Bronchial epithelial cell (primary cell): ENCODE data around the gene FEV. TPM values are rescaled to one million over a fixed set of nuclear protein-coding genes. Genes with fewer than 3 reads are reported as not detected.
"Not testable (repeated sequence)": the region's sequence is repeated elsewhere in the genome, so short reads cannot be mapped to it uniquely, and the experiment has no call there.

Experiments used
- DNase-seq: peaks from one replicate; pipeline ENCODE4 v3.0.0-alpha.2; 2010; ENCODE audit warnings: low read depth
- FAIRE-seq: peaks from 2 replicates; lab custom pipeline; 2011; peaks lifted over from hg19 to GRCh38; lab: Jason Lieb, UNC
- H3K27me3 ChIP-seq: 2 replicates; pipeline ENCODE4 v1.5.1; 2011; ENCODE audit warnings: low read length; ENCODE audit not compliant: control insufficient read depth, insufficient read depth
- H3K36me3 ChIP-seq: 2 replicates; pipeline ENCODE4 v1.5.1; 2011; ENCODE audit warnings: low read length; ENCODE audit not compliant: control insufficient read depth, insufficient read depth
- H3K4me3 ChIP-seq: 2 replicates; pipeline ENCODE4 v1.5.1; 2011; ENCODE audit warnings: mild to moderate bottlenecking, low read depth, low read length, control low read depth
- CTCF ChIP-seq: IDR thresholded peaks from 2 replicates; pipeline ENCODE4 v1.5.1; 2011; ENCODE audit warnings: mild to moderate bottlenecking, moderate library complexity, low read length, control low read depth, inconsistent platforms; ENCODE audit not compliant: insufficient read depth, severe bottlenecking
- total RNA-seq: library from RNA; depleted of rRNA; stranded (reverse); fragments of >200 nt; gene quantifications from 2 replicates; pipeline ENCODE4 v1.2.1, GENCODE V29; 2014

Gene FEV
- total RNA-seq, 1 donor from 2014 or later: not detected

- FAIRE-seq: no peak
Observed at GRCh38 chr2:218944759-218945404, 40.1 kb downstream of the FEV start.

GRCh38 chr2:218931751-218932150 is 53.2 kb downstream of the FEV start:
- DNase-seq, H3K27me3 ChIP-seq, H3K4me3 ChIP-seq, H3K36me3 ChIP-seq, FAIRE-seq: not testable (repeated sequence)

More at GRCh38 chr2:218944759-218945404, 40.1 kb downstream of the FEV start:
- Histone ChIP-seq H3K27me3 (no peaks in the 10 kb centered on the region), H3K36me3 (no peaks in the 10 kb centered on the region), H3K4me3 (no peak overlapping the region)
- no peak for DNase-seq
- TF ChIP-seq CTCF: no peak

Other genes with a start within 250 kb of the FEV start
- 0.13 and 0.26 TPM in 2 replicates for gene CYP27A1, start 203.0 kb downstream of the FEV start, total RNA-seq
- gene PRKAG3, start 153.4 kb downstream of the FEV start, total RNA-seq: not detected in 2 replicates
- not detected in 2 replicates for gene WNT6, start 125.4 kb downstream of the FEV start, total RNA-seq
- gene WNT10A, start 104.3 kb downstream of the FEV start, total RNA-seq: 2.3 and 2.4 TPM in 2 replicates
- gene CDK5R2, start 25.5 kb downstream of the FEV start, total RNA-seq: not detected in 2 replicates
- gene CRYBA2, start 8.2 kb upstream of the FEV start, total RNA-seq: not detected in 2 replicates
- gene CFAP65, start 56.3 kb upstream of the FEV start, total RNA-seq: not detected in 2 replicates
- gene IHH, start 75.7 kb upstream of the FEV start, total RNA-seq: not detected in 2 replicates
- gene NHEJ1, start 175.6 kb upstream of the FEV start, total RNA-seq: 10.2 and 22.1 TPM in 2 replicates
- 1.3 and 1.9 TPM in 2 replicates for gene SLC23A3, start 184.8 kb upstream of the FEV start, total RNA-seq
- gene CNPPD1, start 191.7 kb upstream of the FEV start, total RNA-seq: 44.2 and 54.5 TPM in 2 replicates
- gene RETREG2, start 193.1 kb upstream of the FEV start, total RNA-seq: 57.4 and 110 TPM in 2 replicates
- gene ZFAND2B, start 221.6 kb upstream of the FEV start, total RNA-seq: 55.4 and 59.8 TPM in 2 replicates
- gene ABCB6, start 233.8 kb upstream of the FEV start, total RNA-seq: 40.2 and 46.1 TPM in 2 replicates
- gene ATG9A, start 244.5 kb upstream of the FEV start, total RNA-seq: 26.3 and 36.4 TPM in 2 replicates
- 46.3 and 48.9 TPM in 2 replicates for gene ANKZF1, start 244.6 kb upstream of the FEV start, total RNA-seq